HepG2 (cell line): ENCODE measurements around the gene ATP6V0D1. TPM values are rescaled to one million over a fixed set of nuclear protein-coding genes. Genes with fewer than 3 reads are reported as not detected.
A peak's percentile ranks its signal among the peaks of the same experiment; 100 is the strongest.

Experiments used
- ATAC-seq: fragments of 200-7000 bp; cut with Tn5 transposase; 3 replicates; pipeline ENCODE4 v1.9.1; 2020; ENCODE audit warnings: mild to moderate bottlenecking, moderate library complexity
- BruUV-seq: library from RNA; stranded (reverse); fragments of 400-500 nt; replicated peaks from 2 replicates; lab custom pipeline; 2021; lab: Mats Ljungman, UMichigan
- CTCF ChIA-PET: fragments of 300-600 bp; formaldehyde crosslinking; extraction: SDS; loops from one replicate; lab custom pipeline; 2021; ENCODE audit warnings: low total read pairs, inconsistent platforms, low intra/inter-chr PET ratio; lab: Yijun Ruan, JAX
- POLR2A ChIA-PET: fragments of 350-600 bp; sonication (Branson Sonifier 250); formaldehyde crosslinking; loops from one replicate; lab custom pipeline; 2020; ENCODE audit warnings: antibody characterized with exemption, inconsistent platforms; lab: Yijun Ruan, JAX
- DNase-seq: peaks from one replicate; pipeline ENCODE4 v3.0.0-alpha.2; 2015; ENCODE audit warnings: low spot score
- FAIRE-seq: peaks from 3 replicates; lab custom pipeline; 2011; peaks lifted over from hg19 to GRCh38; lab: Jason Lieb, UNC
- H2AFZ ChIP-seq: one replicate; pipeline ENCODE4 v1.6.1; 2011; ENCODE audit warnings: low read length, inconsistent platforms
- H3K27ac ChIP-seq: fragments of 300-600 bp; 3 replicates; pipeline ENCODE4 v1.8.0; 2011; ENCODE audit warnings: mixed run types, mild to moderate bottlenecking, mixed read lengths, low read length, inconsistent platforms; ENCODE audit not compliant: insufficient read depth; ENCODE audit errors: extremely low read length
- H3K27me3 ChIP-seq, 2 experiments: fragments of 200-600 bp in 1 of 2; 2 replicates in 1 of 2; 3 replicates in 1 of 2; pipeline versions ENCODE4 v1.6.0 to v1.8.0; 2011; ENCODE audit warnings: low read length in 2 of 2, mild to moderate bottlenecking in 2 of 2, moderate library complexity in 2 of 2, inconsistent platforms in 1 of 2; ENCODE audit not compliant: insufficient read depth in 2 of 2, control insufficient read depth in 1 of 2
- H3K36me3 ChIP-seq, 2 experiments: fragments of 200-600 bp in 1 of 2; replicated peaks in 1 of 2; 2 replicates in 1 of 2; 3 replicates in 1 of 2; pipeline versions ENCODE4 v1.5.1 to v1.8.0; 2011; ENCODE audit warnings: low read length in 2 of 2, inconsistent platforms in 1 of 2; ENCODE audit not compliant: insufficient read depth in 2 of 2, control insufficient read depth in 1 of 2
- H3K4me1 ChIP-seq: 2 replicates; pipeline ENCODE4 v1.5.1; 2012; ENCODE audit warnings: low read length, inconsistent platforms; ENCODE audit not compliant: insufficient read depth
- H3K4me2 ChIP-seq: 2 replicates; pipeline ENCODE4 v1.6.0; 2011; ENCODE audit warnings: low read depth, low read length, inconsistent platforms
- H3K4me3 ChIP-seq, 3 experiments: fragments of 200-600 bp in 1 of 3; sonication (generic), shearing (Covaris generic) in 1 of 3; replicated peaks in 1 of 3; 2 replicates each; pipeline ENCODE4 v1.5.1; 2011 to 2016; ENCODE audit warnings: low read length in 3 of 3, inconsistent platforms in 2 of 3, low read depth in 2 of 3, mild to moderate bottlenecking in 2 of 3, control low read depth in 1 of 3, mixed read lengths in 1 of 3; ENCODE audit not compliant: insufficient read depth in 1 of 3
- H3K79me2 ChIP-seq: one replicate; pipeline ENCODE4 v1.6.1; 2011; ENCODE audit warnings: low read length, inconsistent platforms; ENCODE audit not compliant: insufficient read depth
- H3K9ac ChIP-seq: 2 replicates; pipeline ENCODE4 v1.6.0; 2011; ENCODE audit warnings: mild to moderate bottlenecking, low read depth, low read length, inconsistent platforms; ENCODE audit not compliant: insufficient read depth
- H3K9me3 ChIP-seq: 2 replicates; pipeline ENCODE4 v1.5.1; 2012; ENCODE audit warnings: mild to moderate bottlenecking, low read length
- H4K20me1 ChIP-seq: 2 replicates; pipeline ENCODE4 v1.6.0; 2011; ENCODE audit warnings: inconsistent platforms, mild to moderate bottlenecking, low read length, moderate library complexity; ENCODE audit not compliant: insufficient read depth
- DNMT3B ChIP-seq: conservative IDR thresholded peaks from 2 replicates; pipeline ENCODE4 v1.6.1; 2016; ENCODE audit warnings: missing biosample characterization, control low read depth
- DRAP1 ChIP-seq: IDR thresholded peaks from 2 replicates; pipeline ENCODE4 v1.6.1; 2016; ENCODE audit warnings: missing genetic modification reagents, missing compliant biosample characterization
- IRF9 ChIP-seq: sonication (generic); formaldehyde crosslinking; IDR thresholded peaks from 2 replicates; pipeline ENCODE4 v1.8.0; 2022; ENCODE audit warnings: missing genetic modification reagents, mild to moderate bottlenecking, borderline replicate concordance
- MTA1 ChIP-seq: sonication (generic); formaldehyde crosslinking; IDR thresholded peaks from 2 replicates; pipeline ENCODE4 v1.4.0; 2020; ENCODE audit warnings: missing genetic modification reagents, mild to moderate bottlenecking, borderline replicate concordance
- NR2F1 ChIP-seq, 2 experiments: fragments of 450-650 bp in 1 of 2; formaldehyde crosslinking in 1 of 2; IDR thresholded peaks; 2 replicates each; pipeline versions ENCODE4 v1.5.0 to v1.6.1; 2016 to 2020; ENCODE audit warnings: mild to moderate bottlenecking in 1 of 2, missing compliant biosample characterization in 1 of 2, missing genetic modification reagents in 1 of 2, moderate library complexity in 1 of 2
- RXRB ChIP-seq: IDR thresholded peaks from 2 replicates; pipeline ENCODE4 v1.6.1; 2016; ENCODE audit warnings: borderline replicate concordance, missing genetic modification reagents, missing compliant biosample characterization
- TARDBP ChIP-seq: sonication (generic); formaldehyde crosslinking; IDR thresholded peaks from 2 replicates; pipeline ENCODE4 v1.8.0; 2022; ENCODE audit warnings: mild to moderate bottlenecking, missing genetic modification reagents
- THAP9 ChIP-seq: sonication (generic); formaldehyde crosslinking; IDR thresholded peaks from 2 replicates; pipeline ENCODE4; 2020; ENCODE audit warnings: missing genetic modification reagents, mild to moderate bottlenecking, borderline replicate concordance
- TRAFD1 ChIP-seq: sonication (generic); formaldehyde crosslinking; IDR thresholded peaks from 2 replicates; pipeline ENCODE4 v1.5.1; 2020; ENCODE audit warnings: missing genetic modification reagents, mild to moderate bottlenecking, borderline replicate concordance
- ZHX1 ChIP-seq: sonication (generic); formaldehyde crosslinking; IDR thresholded peaks from 2 replicates; pipeline ENCODE4 v1.8.1; 2022; ENCODE audit warnings: low read depth, mild to moderate bottlenecking, missing genetic modification reagents
- ZIK1 ChIP-seq: sonication (generic); formaldehyde crosslinking; IDR thresholded peaks from 2 replicates; pipeline ENCODE4 v1.5.0; 2020; ENCODE audit warnings: mild to moderate bottlenecking, low read depth, missing genetic modification reagents, borderline replicate concordance
- ZNF296 ChIP-seq: sonication (generic); formaldehyde crosslinking; conservative IDR thresholded peaks from 2 replicates; pipeline ENCODE4 v1.5.0; 2020; ENCODE audit warnings: mild to moderate bottlenecking, missing genetic modification reagents
- ZNF543 ChIP-seq: sonication (generic); formaldehyde crosslinking; IDR thresholded peaks from 2 replicates; pipeline ENCODE4 v1.4.0; 2020; ENCODE audit warnings: mild to moderate bottlenecking, missing genetic modification reagents
- WGBS: methylation state at CpG from one replicate; pipeline ENCODE4 v1.1.6; 2017; ENCODE audit warnings: low lambda C conversion rate; 5-methylcytosine and 5-hydroxymethylcytosine counted together
- in situ Hi-C: cut with HindIII; loops from 2 replicates; pipeline ENCODE4 v1.10.0; 2017; ENCODE audit warnings: low pct_unique_long_range_greater_than_20kb; ENCODE audit not compliant: extremely low pct_ligation_motif_present
- intact Hi-C: fragments of 100-400 bp; cut with micrococcal nuclease; formaldehyde crosslinking; loops from one replicate; pipeline ENCODE4 v1.10.0; 2022; ENCODE audit not compliant: unreplicated experiment
- polyA plus RNA-seq, 8 experiments: library from polyadenylated mRNA; depleted of rRNA in 3 of 8; stranded (reverse) in 7 of 8; unstranded in 1 of 8; fragments of >200 nt; fragmentation: Illumina TruSeq in 4 of 8; extraction: Trizol in 4 of 8; gene quantifications; 2 replicates each; pipeline versions ENCODE4 v1.2.1 to v1.2.3, GENCODE V29; 2011 to 2016; ENCODE audit warnings: low read depth in 4 of 8, missing spikeins in 1 of 8, mixed read lengths in 1 of 8; ENCODE audit not compliant: insufficient read depth in 1 of 8
- total RNA-seq, 5 experiments: library from RNA; depleted of rRNA; stranded (reverse); fragments of >200 nt; fragmentation: Illumina TruSeq; extraction: Trizol; gene quantifications; 2 replicates each; pipeline ENCODE4 v1.2.3, GENCODE V29; 2016; ENCODE audit warnings: low read depth in 1 of 5

ATP6V0D1 gene
- total and polyA plus RNA-seq, 2 of the 13 experiments (the other 11 are each of a cell fraction or from before 2014, with no cell fraction given) = 51.1 to 61.3 TPM

- Histone ChIP-seq H3K9me3 (no peaks in the 10 kb centered on the region), H3K36me3 (no peaks in the 10 kb centered on the region), H3K4me2 (peak overlapping the region; percentile 88), H3K9ac (peak overlapping the region; percentile 76), H3K27me3 (peaks cover 2 to 13% of the 10 kb centered on the region in 2 experiments; a peak in 1 of 5 replicates), H3K4me1 (peaks cover 48% of the 10 kb centered on the region), H3K4me3 (peak overlapping the region; percentile 67 to 78 (median 67)), H2AFZ (no peak overlapping the region), H3K79me2 (no peaks in the 10 kb centered on the region), H4K20me1 (no peaks in the 10 kb centered on the region), H3K27ac (peak overlapping the region; percentile 89)
- FAIRE-seq (no peak), DNase-seq (no peak), ATAC-seq (peak; percentile 47)
- intact Hi-C loops (no loop called here), in situ Hi-C loops (loop anchor here (5.0 kb wide), 1 partner anchor 37 kb away; no protein-coding TSS in a partner anchor)
- 2% methylated on average over 15 of the region's 53 CpGs for WGBS
- CTCF ChIA-PET = interaction anchor here (6.5 kb wide), 1 partner anchor 36 kb away, joined by 98 read pairs; no protein-coding TSS in a partner anchor
- POLR2A ChIA-PET = interaction anchor here (0.7 to 5.5 kb wide), 17 partner anchors 8 to 600 kb away, joined by 3 to 182 read pairs (median 4); partner anchors contain the start of genes ACD, ATP6V0D1, FHOD1 and KCTD19
- BruUV-seq = TSS peak; percentile 63
- peak; percentile 86; the same call in 1 of the 2 replicates for TF ChIP-seq ZHX1 (CRISPR knock-in tag)
- TF ChIP-seq TARDBP (CRISPR knock-in tag) = peak; percentile 42; the same call in 1 of the 2 replicates
- no peak for TF ChIP-seq NR2F1 (CRISPR knock-in tag; IDR thresholded peaks at IDR 0.05)
- no peak for TF ChIP-seq DRAP1 (CRISPR knock-in tag)
- TF ChIP-seq ZNF296 (CRISPR knock-in tag) = no peak
- peak; percentile 91 for TF ChIP-seq IRF9
- peak; percentile 59; the same call in 1 of the 2 replicates for TF ChIP-seq MTA1 (CRISPR knock-in tag)
- peak; percentile 63; the same call in 1 of the 2 replicates for TF ChIP-seq THAP9 (CRISPR knock-in tag)
- no peak for TF ChIP-seq DNMT3B (CRISPR knock-in tag)
- TF ChIP-seq TRAFD1 = no peak
- TF ChIP-seq ZIK1 (CRISPR knock-in tag) = peak; percentile 95
- TF ChIP-seq ZNF543 = peak; percentile 84; the same call in 1 of the 2 replicates
- 0 out of 2 replicates have a peak, but pooled peaks have one; percentile 6 for TF ChIP-seq RXRB (CRISPR knock-in tag)
Observed at GRCh38 chr16:67430504-67430976, 50.4 kb downstream of the ATP6V0D1 start.
